ENCODE measurements around the gene TMEM119.
"Not testable (repeated sequence)": the region's sequence is repeated elsewhere in the genome, so short reads cannot be mapped to it uniquely, and the experiment has no call there.

TMEM119 gene

DNA sequence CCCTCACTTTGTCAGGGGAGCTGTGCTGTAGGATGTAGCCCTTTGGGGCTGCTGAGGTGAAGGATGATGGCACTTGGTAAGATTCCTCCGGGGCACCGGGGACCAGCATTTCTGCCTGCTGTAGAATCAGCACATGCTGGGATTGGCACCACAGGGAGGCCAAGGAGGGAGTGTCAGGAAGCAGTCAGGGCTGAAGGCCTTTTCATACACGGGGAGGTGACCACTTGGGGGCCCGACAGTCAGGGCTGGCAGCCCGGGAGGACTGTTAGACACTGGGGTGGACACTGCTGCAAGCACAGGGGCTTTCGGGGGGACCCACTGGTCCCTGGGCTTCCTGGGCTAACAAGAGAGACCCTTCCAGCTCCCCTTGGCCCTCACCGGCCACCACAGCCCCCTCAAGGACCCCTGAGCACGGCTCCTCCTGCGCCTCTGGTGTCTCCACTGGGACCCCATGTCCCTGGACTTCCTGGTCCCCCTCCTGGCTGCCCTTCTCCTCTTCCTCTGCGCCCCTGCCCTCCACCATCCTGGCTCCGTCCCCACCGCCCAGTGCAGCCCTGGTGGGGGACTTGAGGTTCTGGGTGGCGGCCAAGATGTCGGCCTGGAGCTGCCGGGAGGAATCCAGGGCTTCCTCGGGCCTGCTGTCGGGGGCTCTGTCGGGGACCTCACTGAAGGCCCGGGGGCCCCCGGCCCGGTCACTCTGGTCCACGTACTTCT lies 6.5 kb downstream of the TMEM119 start:
- TF ChIP-seq, protein P1, sequence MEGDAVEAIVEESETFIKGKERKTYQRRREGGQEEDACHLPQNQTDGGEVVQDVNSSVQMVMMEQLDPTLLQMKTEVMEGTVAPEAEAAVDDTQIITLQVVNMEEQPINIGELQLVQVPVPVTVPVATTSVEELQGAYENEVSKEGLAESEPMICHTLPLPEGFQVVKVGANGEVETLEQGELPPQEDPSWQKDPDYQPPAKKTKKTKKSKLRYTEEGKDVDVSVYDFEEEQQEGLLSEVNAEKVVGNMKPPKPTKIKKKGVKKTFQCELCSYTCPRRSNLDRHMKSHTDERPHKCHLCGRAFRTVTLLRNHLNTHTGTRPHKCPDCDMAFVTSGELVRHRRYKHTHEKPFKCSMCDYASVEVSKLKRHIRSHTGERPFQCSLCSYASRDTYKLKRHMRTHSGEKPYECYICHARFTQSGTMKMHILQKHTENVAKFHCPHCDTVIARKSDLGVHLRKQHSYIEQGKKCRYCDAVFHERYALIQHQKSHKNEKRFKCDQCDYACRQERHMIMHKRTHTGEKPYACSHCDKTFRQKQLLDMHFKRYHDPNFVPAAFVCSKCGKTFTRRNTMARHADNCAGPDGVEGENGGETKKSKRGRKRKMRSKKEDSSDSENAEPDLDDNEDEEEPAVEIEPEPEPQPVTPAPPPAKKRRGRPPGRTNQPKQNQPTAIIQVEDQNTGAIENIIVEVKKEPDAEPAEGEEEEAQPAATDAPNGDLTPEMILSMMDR (IDR thresholded peaks at IDR 0.05; ENCODE audit: unreplicated experiment in 3 of 3) = no peak
- peak overlapping the region in 2 of 3 experiments; percentile 6 to 64 for H3K4me3 Mint-ChIP-seq
- no peaks in the 10 kb centered on the region for H3K27me3 Mint-ChIP-seq (ENCODE audit: low read depth)
- no peaks in the 10 kb centered on the region for H3K36me3 Mint-ChIP-seq (ENCODE audit: low read depth)
- peaks cover 38% of the 10 kb centered on the region for H3K4me1 Mint-ChIP-seq
- no peaks in the 10 kb centered on the region for H3K9me3 Mint-ChIP-seq
- peak overlapping the region; percentile 77 to 98 (median 98) for H3K27ac Mint-ChIP-seq

DNA sequence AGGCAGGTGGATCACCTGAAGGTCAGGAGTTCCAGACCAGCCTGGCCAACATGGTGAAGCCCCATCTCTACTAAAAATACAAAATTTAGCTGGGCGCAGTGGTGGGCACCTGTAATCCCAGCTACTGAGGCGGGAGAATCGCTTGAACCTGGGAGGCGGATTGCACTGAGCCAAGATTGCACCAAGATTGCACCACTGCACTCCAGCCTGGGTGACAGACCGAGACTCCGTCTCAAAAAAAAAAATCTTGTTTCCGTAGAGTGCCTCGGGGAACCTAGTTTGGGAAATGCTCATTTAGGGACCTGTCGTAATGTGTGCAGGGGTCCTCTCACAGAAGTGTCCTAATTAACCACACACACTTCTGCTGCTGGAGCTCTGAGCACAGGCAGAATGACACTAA lies 7.4 kb downstream of the TMEM119 start:
- not testable (repeated sequence) for H3K27me3 Mint-ChIP-seq (ENCODE audit: low read depth); H3K36me3 Mint-ChIP-seq (ENCODE audit: low read depth); H3K9me3 Mint-ChIP-seq
- Mint-ChIP-seq H3K4me1 (peaks cover 44% of the 10 kb centered on the region), H3K27ac (peak overlapping the region; percentile 98), H3K4me3 (peak overlapping the region in 1 of 3 experiments; percentile 27)

DNA sequence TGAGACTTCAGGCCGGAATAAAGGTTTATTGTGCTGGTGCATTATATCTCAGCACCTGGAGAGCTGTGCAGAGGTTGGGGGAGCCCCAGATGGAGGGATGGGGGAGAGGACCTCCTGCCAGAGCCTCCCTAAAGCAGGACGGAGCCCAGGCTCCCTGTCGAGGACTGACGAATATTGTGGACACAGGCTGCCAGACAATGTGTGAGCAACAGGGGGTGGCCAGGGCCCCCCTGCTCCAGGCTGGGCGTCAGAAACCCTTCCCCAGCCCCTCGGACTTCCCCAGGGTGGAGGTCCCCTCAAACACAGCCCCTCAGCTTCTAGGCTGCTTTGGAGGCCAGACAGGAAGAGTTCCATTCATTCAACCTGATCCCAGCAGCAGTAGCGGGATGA lies 8.0 kb downstream of the TMEM119 start:
- H3K4me3 Mint-ChIP-seq = peak overlapping the region in 2 of 3 experiments; percentile 36 to 71
- H3K36me3 Mint-ChIP-seq (ENCODE audit: low read depth) = no peaks in the 10 kb centered on the region
- peak overlapping the region; percentile 98 for H3K27ac Mint-ChIP-seq
- H3K4me1 Mint-ChIP-seq = peaks cover 47% of the 10 kb centered on the region
- H3K27me3 Mint-ChIP-seq (ENCODE audit: low read depth) = no peaks in the 10 kb centered on the region
- H3K9me3 Mint-ChIP-seq = no peaks in the 10 kb centered on the region
- TF ChIP-seq, protein P1 (IDR thresholded peaks at IDR 0.05; ENCODE audit: unreplicated experiment in 3 of 3) = no peak

DNA sequence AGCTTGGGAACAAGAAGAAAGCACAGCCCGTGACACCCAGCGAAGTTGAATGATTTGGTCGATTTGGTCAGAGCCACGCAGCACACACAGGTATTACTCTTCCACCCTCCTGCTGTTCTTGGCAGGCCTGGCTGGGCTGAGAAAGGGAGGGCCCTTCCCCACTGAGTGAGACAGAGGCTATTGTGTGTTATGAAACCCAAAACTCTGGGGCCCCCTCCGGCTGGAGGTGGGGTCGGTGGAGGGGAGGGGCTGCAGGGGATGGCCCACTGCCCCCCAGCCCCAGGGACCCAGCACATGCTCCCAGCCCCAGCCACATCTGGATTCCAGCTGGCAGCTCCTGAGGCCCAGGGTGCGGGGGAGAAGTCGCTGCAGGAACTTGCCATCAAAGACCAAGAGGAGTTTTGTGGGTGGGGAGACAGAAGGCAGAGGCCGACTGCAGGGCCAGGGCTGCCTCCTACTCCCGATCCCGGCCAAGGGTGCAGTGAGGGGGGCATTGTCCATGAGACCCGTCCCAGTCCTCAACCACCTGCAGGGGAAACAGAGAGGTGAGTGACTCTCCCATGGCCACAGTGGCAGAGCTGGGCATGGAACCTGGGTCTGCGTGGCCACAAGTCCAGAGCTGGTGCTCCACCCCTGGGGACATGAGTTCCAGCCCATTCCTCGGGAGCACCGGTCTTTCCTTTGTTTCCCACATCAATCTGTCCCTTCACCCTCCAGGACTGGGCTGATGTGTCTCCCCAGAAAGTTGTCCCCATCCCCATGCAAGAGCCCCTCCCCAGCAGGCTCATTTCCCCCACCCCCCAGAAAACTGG lies 8.7 kb downstream of the TMEM119 start:
- no peaks in the 10 kb centered on the region for H3K36me3 Mint-ChIP-seq (ENCODE audit: low read depth)
- no peaks in the 10 kb centered on the region for H3K27me3 Mint-ChIP-seq (ENCODE audit: low read depth)
- H3K4me3 Mint-ChIP-seq = peak overlapping the region; percentile 49 to 71 (median 57)
- H3K27ac Mint-ChIP-seq = peak overlapping the region; percentile 98
- TF ChIP-seq, protein P1 (IDR thresholded peaks at IDR 0.05; ENCODE audit: unreplicated experiment in 3 of 3) = no peak
- H3K9me3 Mint-ChIP-seq = no peaks in the 10 kb centered on the region
- peaks cover 53% of the 10 kb centered on the region for H3K4me1 Mint-ChIP-seq

DNA sequence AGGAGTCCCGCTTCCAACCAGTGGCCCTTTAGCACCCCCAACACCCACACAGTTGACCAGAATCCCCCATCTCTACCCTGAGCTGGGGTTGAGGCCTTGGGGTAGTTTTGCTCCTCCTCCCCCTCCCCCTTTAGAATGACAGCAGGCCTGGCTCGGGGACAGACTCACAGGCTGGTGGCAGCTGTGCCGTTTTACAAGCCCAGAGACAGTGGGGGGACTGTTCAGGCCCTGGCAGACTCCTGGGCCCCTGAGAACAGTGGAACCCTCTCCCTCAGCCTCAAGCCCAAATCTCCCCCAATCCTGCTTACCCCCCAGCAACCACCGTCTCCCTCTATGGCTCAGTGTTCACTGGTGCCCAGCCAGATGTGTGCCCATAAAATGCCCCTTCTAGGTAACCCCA lies 10.1 kb downstream of the TMEM119 start:
- TF ChIP-seq, protein P1 (IDR thresholded peaks at IDR 0.05; ENCODE audit: unreplicated experiment in 3 of 3) = no peak

DNA sequence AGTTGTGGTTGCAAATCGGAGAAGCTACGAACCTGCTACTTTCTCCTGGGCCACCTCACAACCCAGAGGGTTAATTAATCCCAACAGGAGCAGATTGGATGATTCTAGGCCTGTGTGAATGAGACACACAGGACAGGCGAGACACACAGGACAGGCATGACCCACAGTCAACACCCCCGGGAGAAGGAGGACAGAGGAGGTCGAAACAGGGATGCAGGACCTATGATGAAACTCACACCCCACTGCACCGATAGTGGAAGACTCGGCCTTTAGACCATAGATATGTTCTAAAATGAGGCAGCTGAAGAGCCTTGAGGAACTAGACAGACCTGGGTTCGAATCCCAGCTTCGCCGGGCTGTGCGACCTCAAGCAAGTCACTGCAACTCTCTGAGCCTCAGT lies 11.6 kb downstream of the TMEM119 start:
- TF ChIP-seq, protein P1 (IDR thresholded peaks at IDR 0.05; ENCODE audit: unreplicated experiment in 3 of 3) = no peak
- Mint-ChIP-seq H3K4me1 (peaks cover 69% of the 10 kb centered on the region), H3K27me3 (ENCODE audit: low read depth) (no peaks in the 10 kb centered on the region), H3K27ac (peak overlapping the region; percentile 30 to 76 (median 45)), H3K36me3 (ENCODE audit: low read depth) (no peaks in the 10 kb centered on the region), H3K9me3 (no peaks in the 10 kb centered on the region), H3K4me3 (no peak overlapping the region)

More for the DNA sequence above, 10.1 kb downstream of the TMEM119 start:
- Mint-ChIP-seq H3K4me1 (peaks cover 65% of the 10 kb centered on the region), H3K27ac (peak overlapping the region; percentile 82 to 98 (median 98)), H3K36me3 (ENCODE audit: low read depth) (no peaks in the 10 kb centered on the region), H3K4me3 (peak overlapping the region in 1 of 3 experiments; percentile 22), H3K27me3 (ENCODE audit: low read depth) (no peaks in the 10 kb centered on the region), H3K9me3 (no peaks in the 10 kb centered on the region)

All from nephron (organoid).